Breast epithelium (tissue), 4 donors: ENCODE measurements around the gene PRXL2B. TPM values are rescaled to one million over a fixed set of nuclear protein-coding genes. Genes with fewer than 3 reads are reported as not detected.

Experiments used
- DNase-seq, 2 donors: peaks; one replicate each; pipeline ENCODE4 v3.0.0-alpha.2; 2019; ENCODE audit warnings: low spot score in 2 of 2
- H3K27ac ChIP-seq, 2 donors: fragments of 200-600 bp; sonication (generic) in 1 of 2; one replicate each; pipeline ENCODE4 v1.5.1; 2016 to 2019; ENCODE audit warnings: mild to moderate bottlenecking in 1 of 2
- H3K27me3 ChIP-seq, 2 donors: fragments of 200-600 bp; sonication (generic) in 1 of 2; one replicate each; pipeline versions ENCODE4 v1.5.1 to v1.6.0; 2017 to 2019; ENCODE audit warnings: control low read depth in 1 of 2, mild to moderate bottlenecking in 1 of 2
- H3K36me3 ChIP-seq: fragments of 200-600 bp; one replicate; pipeline ENCODE4 v1.5.1; 2019
- H3K4me1 ChIP-seq, 2 donors: fragments of 200-600 bp; sonication (generic); one replicate each; pipeline ENCODE4 v1.5.1; 2016 to 2019; ENCODE audit warnings: control low read depth in 1 of 2
- H3K4me3 ChIP-seq, 3 donors: fragments of 200-600 bp; sonication (generic); 1 replicate in 2 of 3; 2 replicates in 1 of 3; pipeline ENCODE4 v1.5.1; 2016 to 2019; ENCODE audit warnings: mild to moderate bottlenecking in 3 of 3, moderate library complexity in 2 of 3
- H3K9me3 ChIP-seq, 2 donors: fragments of 200-600 bp; sonication (generic) in 1 of 2; one replicate each; pipeline ENCODE4 v1.5.1; 2016 to 2019; ENCODE audit warnings: control low read depth in 1 of 2
- POLR2A ChIP-seq: fragments of 450-650 bp; IDR thresholded peaks from one replicate; pipeline ENCODE4 v1.6.1; 2016; ENCODE audit warnings: antibody characterized with exemption, mild to moderate bottlenecking, moderate library complexity
- POLR2AphosphoS5 ChIP-seq, 3 donors: sonication (generic); formaldehyde crosslinking; IDR thresholded peaks; one replicate each; pipeline ENCODE4 v1.6.1; 2017; ENCODE audit warnings: antibody characterized with exemption in 3 of 3
- intact Hi-C: fragments of 100-400 bp; cut with DNase I; formaldehyde crosslinking; loops from one replicate; pipeline ENCODE4 v1.15.1; 2023; ENCODE audit warnings: low total_unique reads
- total RNA-seq, 3 donors: library from RNA; depleted of rRNA; stranded (reverse); fragments of >200 nt; gene quantifications; one replicate each; pipeline ENCODE4 v1.1.0, GENCODE V29; 2016
- TF ChIP-seq, protein P1 (sequence below), 3 donors: fragments of 450-650 bp; IDR thresholded peaks; one replicate each; pipeline ENCODE4 v1.5.1; 2016 to 2017; ENCODE audit warnings: antibody characterized with exemption in 3 of 3, mild to moderate bottlenecking in 3 of 3, moderate library complexity in 3 of 3

PRXL2B gene
- total RNA-seq, 3 donors from 2014 or later = 4.8 to 15.8 (median 14.4) TPM

DNA sequence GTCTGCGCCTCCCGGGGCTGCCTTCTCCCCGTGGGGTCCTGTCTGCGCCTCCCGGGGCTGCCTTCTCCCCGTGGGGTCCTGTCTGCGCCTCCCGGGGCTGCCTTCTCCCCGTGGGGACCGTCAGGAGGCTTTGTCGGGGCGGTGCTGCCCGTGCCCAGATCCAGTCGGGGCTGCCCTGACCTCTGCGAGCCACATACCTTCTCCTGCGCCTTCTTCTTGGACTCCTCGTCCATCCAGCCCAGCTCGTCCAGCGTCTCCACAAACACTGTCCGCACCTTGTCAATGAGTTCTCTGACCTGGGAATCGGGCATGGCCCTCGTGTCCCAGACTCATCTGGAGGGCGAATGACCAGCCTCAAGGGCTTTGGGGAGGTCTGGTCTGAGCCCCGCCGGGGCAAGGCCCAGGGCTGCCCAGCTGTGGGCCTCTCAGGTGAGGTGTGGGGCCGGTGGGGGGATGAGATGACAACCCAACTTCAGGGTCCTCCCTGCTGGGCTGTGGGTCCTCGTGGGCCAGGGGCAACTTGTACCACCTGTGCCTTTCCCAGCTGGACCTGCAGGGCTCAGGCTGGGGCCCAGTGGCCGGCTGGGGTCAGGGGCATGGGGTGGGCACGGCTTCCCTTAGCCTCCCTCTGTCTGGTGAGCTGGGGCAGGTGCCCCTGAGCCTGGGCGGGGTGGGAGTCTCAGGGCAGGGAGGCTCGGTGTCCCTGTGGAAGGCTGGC, 9.4 kb downstream of the PRXL2B start:
- intact Hi-C loops = no loop called here
- no peak for DNase-seq

DNA sequence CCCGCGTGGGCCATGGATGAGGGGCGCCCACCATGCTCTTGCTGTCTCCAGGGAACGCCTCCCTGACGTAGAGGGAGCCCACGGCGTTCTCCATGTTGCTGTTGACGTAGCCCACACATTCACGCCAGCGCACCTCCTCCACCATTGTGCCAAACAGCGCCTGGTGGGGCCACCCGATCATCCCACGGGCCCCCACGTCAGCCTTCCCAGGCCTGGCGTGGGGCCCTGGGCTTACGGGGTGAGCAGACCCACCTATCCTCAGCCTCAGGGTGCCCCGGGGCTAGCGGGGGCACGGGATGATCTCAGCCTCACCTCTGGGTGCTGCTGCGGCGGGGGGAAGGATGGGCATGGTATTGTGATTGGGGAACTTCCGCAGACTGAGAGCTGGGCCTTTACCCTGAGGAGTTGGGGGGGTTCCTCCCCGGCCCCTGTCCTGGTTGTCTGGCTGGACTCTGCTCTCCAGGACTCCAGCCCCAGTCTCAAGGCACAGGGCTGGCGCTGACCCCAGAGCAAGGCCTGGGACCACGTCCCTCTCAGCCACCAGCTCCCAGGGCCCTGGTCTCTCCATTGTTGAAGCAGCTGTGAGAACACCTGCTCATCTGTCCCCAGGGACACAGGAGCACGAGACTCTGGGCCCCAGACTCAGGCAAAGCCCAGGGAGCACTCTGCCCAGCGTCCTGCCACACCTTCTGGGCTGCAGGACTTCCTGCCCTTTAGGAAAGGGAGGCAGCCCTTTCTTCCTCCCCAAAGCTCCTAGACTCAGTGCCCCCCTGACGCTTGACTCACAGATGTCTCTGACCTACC, 10.2 kb downstream of the PRXL2B start:
- Histone ChIP-seq H3K27ac (no peak overlapping the region), H3K9me3 (peaks cover 0 to 10% of the 10 kb centered on the region in 2 donors), H3K27me3 (peaks cover 0 to 4% of the 10 kb centered on the region in 2 donors), H3K4me3 (no peak overlapping the region), H3K4me1 (no peaks in the 10 kb centered on the region), H3K36me3 (no peaks in the 10 kb centered on the region)
- TF ChIP-seq, protein P1, sequence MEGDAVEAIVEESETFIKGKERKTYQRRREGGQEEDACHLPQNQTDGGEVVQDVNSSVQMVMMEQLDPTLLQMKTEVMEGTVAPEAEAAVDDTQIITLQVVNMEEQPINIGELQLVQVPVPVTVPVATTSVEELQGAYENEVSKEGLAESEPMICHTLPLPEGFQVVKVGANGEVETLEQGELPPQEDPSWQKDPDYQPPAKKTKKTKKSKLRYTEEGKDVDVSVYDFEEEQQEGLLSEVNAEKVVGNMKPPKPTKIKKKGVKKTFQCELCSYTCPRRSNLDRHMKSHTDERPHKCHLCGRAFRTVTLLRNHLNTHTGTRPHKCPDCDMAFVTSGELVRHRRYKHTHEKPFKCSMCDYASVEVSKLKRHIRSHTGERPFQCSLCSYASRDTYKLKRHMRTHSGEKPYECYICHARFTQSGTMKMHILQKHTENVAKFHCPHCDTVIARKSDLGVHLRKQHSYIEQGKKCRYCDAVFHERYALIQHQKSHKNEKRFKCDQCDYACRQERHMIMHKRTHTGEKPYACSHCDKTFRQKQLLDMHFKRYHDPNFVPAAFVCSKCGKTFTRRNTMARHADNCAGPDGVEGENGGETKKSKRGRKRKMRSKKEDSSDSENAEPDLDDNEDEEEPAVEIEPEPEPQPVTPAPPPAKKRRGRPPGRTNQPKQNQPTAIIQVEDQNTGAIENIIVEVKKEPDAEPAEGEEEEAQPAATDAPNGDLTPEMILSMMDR (IDR thresholded peaks at IDR 0.05) = no peak
- no peak for TF ChIP-seq POLR2A
- no peak for TF ChIP-seq POLR2AphosphoS5 (IDR thresholded peaks at IDR 0.05)
- intact Hi-C loops = no loop called here
- no peak for DNase-seq

More for the DNA sequence above, 9.4 kb downstream of the PRXL2B start:
- H3K27me3 ChIP-seq = peaks cover 0 to 4% of the 10 kb centered on the region in 2 donors
- TF ChIP-seq POLR2AphosphoS5 (IDR thresholded peaks at IDR 0.05) (no peak), POLR2A (no peak)
- TF ChIP-seq, protein P1 (IDR thresholded peaks at IDR 0.05) = no peak
- H3K9me3 ChIP-seq = peaks cover 0 to 10% of the 10 kb centered on the region in 2 donors
- no peaks in the 10 kb centered on the region for H3K4me1 ChIP-seq
- H3K27ac ChIP-seq = no peak overlapping the region
- H3K36me3 ChIP-seq = no peaks in the 10 kb centered on the region
- no peak overlapping the region for H3K4me3 ChIP-seq

DNA sequence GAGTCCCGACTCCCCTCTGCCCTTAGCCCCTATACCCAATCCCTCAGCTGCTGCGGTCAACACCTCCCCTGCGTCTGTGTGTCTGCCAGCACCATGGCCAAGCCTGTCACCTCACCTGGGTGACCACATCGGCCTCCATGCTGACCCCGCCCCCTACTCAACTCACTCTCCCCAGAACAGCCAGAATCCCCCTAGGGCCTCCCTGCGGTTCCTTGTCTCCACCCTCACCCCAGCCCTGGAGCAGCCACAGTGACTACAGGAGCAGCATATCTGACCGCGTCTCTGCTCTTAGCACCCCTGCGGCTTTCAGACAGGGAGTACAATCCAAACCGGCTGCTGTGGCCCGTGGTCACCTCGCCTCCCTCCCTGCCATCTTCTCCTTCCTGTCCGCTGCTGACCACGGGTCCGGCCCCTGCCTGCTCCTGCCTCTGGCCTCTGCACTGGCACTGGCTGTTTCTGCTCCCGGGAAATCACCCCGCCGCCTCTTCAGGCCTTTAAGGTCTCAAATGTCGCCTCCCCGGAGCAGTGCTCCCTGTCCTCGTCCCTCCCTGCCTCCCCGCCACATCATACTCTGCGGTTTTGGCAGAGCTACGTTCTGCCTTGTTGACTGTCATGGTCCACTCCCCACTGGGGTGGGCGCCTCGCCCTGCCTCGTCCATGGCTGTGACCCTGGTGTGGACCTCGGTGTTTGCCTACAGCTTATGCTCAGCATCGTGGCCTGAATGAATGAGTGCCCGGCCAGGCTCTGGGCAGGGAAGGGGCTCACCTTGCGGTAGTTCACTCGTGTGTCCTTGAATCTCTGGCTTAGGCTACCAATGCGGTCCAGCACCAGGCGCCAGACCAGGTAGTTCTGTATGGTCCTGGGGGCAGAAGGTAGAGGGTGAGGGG, 11.1 kb downstream of the PRXL2B start:
- Histone ChIP-seq H3K4me1 (no peaks in the 10 kb centered on the region), H3K27ac (no peak overlapping the region), H3K9me3 (peaks cover 0 to 10% of the 10 kb centered on the region in 2 donors), H3K27me3 (peaks cover 0 to 4% of the 10 kb centered on the region in 2 donors), H3K36me3 (no peaks in the 10 kb centered on the region), H3K4me3 (no peak overlapping the region)
- no peak for DNase-seq
- intact Hi-C loops = no loop called here
- TF ChIP-seq POLR2A (no peak), POLR2AphosphoS5 (IDR thresholded peaks at IDR 0.05) (no peak)
- TF ChIP-seq, protein P1 (IDR thresholded peaks at IDR 0.05) = no peak

DNA sequence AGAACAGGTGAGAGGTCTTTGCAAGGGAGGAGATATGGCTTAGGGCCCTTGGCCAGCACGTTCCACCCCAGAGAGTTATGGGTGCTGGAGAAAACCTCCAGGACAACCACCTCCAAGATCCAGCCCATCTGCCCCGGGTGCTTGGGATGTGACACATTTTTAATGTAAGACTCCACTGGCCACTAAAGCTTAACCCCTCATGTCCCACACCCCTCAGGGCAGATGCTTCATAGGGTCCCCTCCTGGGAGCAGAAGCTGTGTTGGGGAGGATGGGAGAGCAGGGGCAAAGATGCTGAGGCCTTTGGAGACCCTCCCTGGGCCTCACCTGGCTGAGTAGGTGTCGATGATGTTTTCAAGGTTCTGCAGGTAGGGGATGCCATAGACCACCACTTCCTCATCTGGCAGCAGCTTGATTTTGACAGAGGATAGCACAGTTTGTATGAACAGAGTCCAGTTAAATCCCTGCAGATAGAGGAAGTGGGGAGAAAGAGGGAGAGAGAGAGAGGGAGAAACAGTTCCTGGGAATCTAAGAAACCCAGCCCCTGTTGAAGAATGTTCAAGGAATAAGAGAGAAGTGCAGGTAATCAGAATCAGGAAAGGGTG, 11.9 kb downstream of the PRXL2B start:
- Histone ChIP-seq H3K27me3 (peaks cover 0 to 9% of the 10 kb centered on the region in 2 donors), H3K4me3 (no peak overlapping the region), H3K9me3 (peaks cover 0 to 10% of the 10 kb centered on the region in 2 donors), H3K36me3 (no peaks in the 10 kb centered on the region), H3K27ac (no peak overlapping the region), H3K4me1 (no peaks in the 10 kb centered on the region)
- no peak for TF ChIP-seq POLR2A
- TF ChIP-seq, protein P1 (IDR thresholded peaks at IDR 0.05) = no peak
- TF ChIP-seq POLR2AphosphoS5 (IDR thresholded peaks at IDR 0.05) = no peak
- intact Hi-C loops = no loop called here
- DNase-seq = no peak
